ENCODE results near the gene ELFN1. TPM values are rescaled to one million over a fixed set of nuclear protein-coding genes. Genes with fewer than 3 reads are reported as not detected.

Gene ELFN1
- total and polyA plus RNA-seq, 2 donors (not counting 3 experiments of a cell fraction or from before 2014, with no cell fraction given) = 0.37 to 1.0 TPM

GRCh38 chr7:1744296-1745017, 74.4 kb downstream of the ELFN1 start:
- Histone ChIP-seq H3K27ac (ENCODE audit: insufficient read depth, low read depth, low read length) (no peak overlapping the region), H3K9me1 (replicated peaks; ENCODE audit: control insufficient read depth, extremely low read depth, insufficient read depth, low read length) (no peaks in the 10 kb centered on the region), H3K9me3 (replicated peaks; ENCODE audit: control insufficient read depth, insufficient read depth, low read length) (no peaks in the 10 kb centered on the region), H3K79me2 (ENCODE audit: control insufficient read depth, insufficient read depth, low read length) (no peaks in the 10 kb centered on the region), H3K4me3 (replicated peaks in 1 of 3; ENCODE audit: insufficient read depth in 1 of 3, low read depth in 1 of 3, low read length in 3 of 3) (no peak overlapping the region), H3K36me3 (ENCODE audit: control insufficient read depth in 2 of 2, extremely low read depth in 1 of 2, insufficient read depth in 2 of 2, low read length in 2 of 2) (no peaks in the 10 kb centered on the region), H3K27me3 (ENCODE audit: control insufficient read depth in 2 of 2, insufficient read depth in 2 of 2, low read length in 2 of 2) (no peaks in the 10 kb centered on the region), H3K4me2 (ENCODE audit: insufficient read depth, low read length) (no peak overlapping the region), H3K9ac (replicated peaks; ENCODE audit: extremely low read depth, insufficient read depth, low read length) (no peak overlapping the region), H3K4me1 (ENCODE audit: control insufficient read depth, extremely low read depth, insufficient read depth, low read length) (peaks cover 15% of the 10 kb centered on the region), H4K20me1 (replicated peaks; ENCODE audit: control insufficient read depth, extremely low read depth, insufficient read depth, low read length) (no peaks in the 10 kb centered on the region), H2AFZ (ENCODE audit: low read depth, low read length) (no peak overlapping the region)
- FAIRE-seq = no peak
- dilution Hi-C loops (cut with MboI; ENCODE audit: extremely low pct_ligation_motif_present, low sequenced_read_pairs) (no loop called here), intact Hi-C loops (cut with micrococcal nuclease) (no loop called here)
- no TSS peak for BruUV-seq (replicated peaks)
- POLR2A ChIA-PET = no interaction called here
- no peak for DNase-seq (ENCODE audit: low read depth, low spot score)
- TF ChIP-seq GATA2 (IDR thresholded peaks at IDR 0.05; ENCODE audit: insufficient read depth, insufficient read length, low read depth, low read length) (no peak), POLR2A (IDR thresholded peaks at IDR 0.05; ENCODE audit: low read depth, low read length) (no peak), MYC (IDR thresholded peaks at IDR 0.05; ENCODE audit: low read depth, low read length) (no peak), FOS (IDR thresholded peaks at IDR 0.05; ENCODE audit: borderline replicate concordance, insufficient read depth, low read length) (no peak), MAX (IDR thresholded peaks at IDR 0.05; ENCODE audit: insufficient read depth, insufficient read length) (no peak), POLR2AphosphoS5 (IDR thresholded peaks at IDR 0.05; ENCODE audit: insufficient read depth, low read depth, low read length) (no peak), EZH2 (IDR thresholded peaks at IDR 0.05; ENCODE audit: borderline replicate concordance, low read depth, low read length, severe bottlenecking) (no peak), JUN (IDR thresholded peaks at IDR 0.05; ENCODE audit: borderline replicate concordance, insufficient read depth, insufficient read length, low read depth) (no peak)
- TF ChIP-seq, protein P1, sequence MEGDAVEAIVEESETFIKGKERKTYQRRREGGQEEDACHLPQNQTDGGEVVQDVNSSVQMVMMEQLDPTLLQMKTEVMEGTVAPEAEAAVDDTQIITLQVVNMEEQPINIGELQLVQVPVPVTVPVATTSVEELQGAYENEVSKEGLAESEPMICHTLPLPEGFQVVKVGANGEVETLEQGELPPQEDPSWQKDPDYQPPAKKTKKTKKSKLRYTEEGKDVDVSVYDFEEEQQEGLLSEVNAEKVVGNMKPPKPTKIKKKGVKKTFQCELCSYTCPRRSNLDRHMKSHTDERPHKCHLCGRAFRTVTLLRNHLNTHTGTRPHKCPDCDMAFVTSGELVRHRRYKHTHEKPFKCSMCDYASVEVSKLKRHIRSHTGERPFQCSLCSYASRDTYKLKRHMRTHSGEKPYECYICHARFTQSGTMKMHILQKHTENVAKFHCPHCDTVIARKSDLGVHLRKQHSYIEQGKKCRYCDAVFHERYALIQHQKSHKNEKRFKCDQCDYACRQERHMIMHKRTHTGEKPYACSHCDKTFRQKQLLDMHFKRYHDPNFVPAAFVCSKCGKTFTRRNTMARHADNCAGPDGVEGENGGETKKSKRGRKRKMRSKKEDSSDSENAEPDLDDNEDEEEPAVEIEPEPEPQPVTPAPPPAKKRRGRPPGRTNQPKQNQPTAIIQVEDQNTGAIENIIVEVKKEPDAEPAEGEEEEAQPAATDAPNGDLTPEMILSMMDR (IDR thresholded peaks at IDR 0.05; ENCODE audit: extremely low read depth in 1 of 2, insufficient read depth in 1 of 2, low read depth in 1 of 2, low read length in 2 of 2) = no peak
- CTCF ChIA-PET = no interaction called here

Data from endothelial cell of umbilical vein (primary cell).